Measurements from ENCODE around the gene FOXRED1. TPM values are rescaled to one million over a fixed set of nuclear protein-coding genes. Genes with fewer than 3 reads are reported as not detected.

Gene FOXRED1
- total RNA-seq, 4 donors from 2014 or later = 7.0 to 17.5 (median 14.0) TPM

- no peak for DNase-seq (ENCODE audit: low spot score in 2 of 2)
- intact Hi-C loops (cut with DNase I; ENCODE audit: low total_unique reads) = no loop called here
- WGBS, 2 donors = 38 to 41% methylated on average over 5 of the region's 5 CpGs
- TF ChIP-seq CTCF (IDR thresholded peaks at IDR 0.05) (no peak), POLR2A (IDR thresholded peaks at IDR 0.05) (no peak)
- no peak overlapping the region for H3K4me3 ChIP-seq (ENCODE audit: low read depth, poor library complexity, severe bottlenecking)
Measured at GRCh38 chr11:126319374-126319740, 50.4 kb downstream of the FOXRED1 start.

- no peak for DNase-seq (ENCODE audit: low spot score in 2 of 2)
- H3K4me3 ChIP-seq (ENCODE audit: low read depth, poor library complexity, severe bottlenecking) = no peak overlapping the region
- 94 to 95% methylated on average over 3 of the region's 3 CpGs for WGBS, 2 donors
- intact Hi-C loops (cut with DNase I; ENCODE audit: low total_unique reads) = no loop called here
- TF ChIP-seq POLR2A (IDR thresholded peaks at IDR 0.05) = no peak
- no peak for TF ChIP-seq CTCF (IDR thresholded peaks at IDR 0.05)
Measured at GRCh38 chr11:126322996-126323395, 54.0 kb downstream of the FOXRED1 start.

- DNase-seq (ENCODE audit: low spot score in 2 of 2) = no peak
- intact Hi-C loops (cut with DNase I; ENCODE audit: low total_unique reads) = no loop called here
- no peak overlapping the region for H3K4me3 ChIP-seq (ENCODE audit: low read depth, poor library complexity, severe bottlenecking)
- TF ChIP-seq POLR2A (IDR thresholded peaks at IDR 0.05) (no peak), CTCF (IDR thresholded peaks at IDR 0.05) (no peak)
- WGBS, 2 donors = 90 to 94% methylated on average over 17 of the region's 17 CpGs
Measured at GRCh38 chr11:126327281-126328000, 58.5 kb downstream of the FOXRED1 start.

Other genes starting within 250 kb of the FOXRED1 start
- gene CDON, start 206.3 kb upstream of the FOXRED1 start, total RNA-seq = 10 to 100 TPM; 12.3 to 21.0 (median 18.0) TPM
- 10 to 100 TPM; 17.5 to 24.1 (median 20.7) TPM for gene RPUSD4, start 57.5 kb upstream of the FOXRED1 start, total RNA-seq
- 10 to 100 TPM in 2 of 4 donors, 1 to 10 TPM in 2; 7.3 to 18.9 (median 9.0) TPM for gene FAM118B, start 57.4 kb upstream of the FOXRED1 start, total RNA-seq
- gene SRPRA, start 259 bp upstream of the FOXRED1 start, total RNA-seq = 10 to 100 TPM; 56.8 to 84.7 (median 72.3) TPM
- gene TIRAP, start 13.9 kb downstream of the FOXRED1 start, total RNA-seq = 10 to 100 TPM; 13.2 to 16.8 (median 15.3) TPM
- gene DCPS, start 34.9 kb downstream of the FOXRED1 start, total RNA-seq = 10 to 100 TPM; 15.1 to 23.4 (median 16.7) TPM
- 10 to 100 TPM; 12.6 to 27.0 (median 17.1) TPM for gene ST3GAL4, start 86.5 kb downstream of the FOXRED1 start, total RNA-seq

Data from lower leg skin (tissue), 4 donors.